DND-41 (cell line): ENCODE results near the gene ARHGAP26.

Experiments used
- CTCF ChIP-seq: IDR thresholded peaks from 2 replicates; pipeline ENCODE4 v1.5.1; 2012; ENCODE audit warnings: borderline replicate concordance, low read length, moderate library complexity, mild to moderate bottlenecking; ENCODE audit not compliant: poor library complexity, severe bottlenecking; ENCODE audit errors: extremely low read depth
- EZH2 ChIP-seq: IDR thresholded peaks from 3 replicates; pipeline ENCODE4 v1.6.1; 2012; ENCODE audit warnings: borderline replicate concordance, low read depth, mild to moderate bottlenecking, moderate library complexity, low read length, inconsistent platforms; ENCODE audit not compliant: severe bottlenecking

DNA sequence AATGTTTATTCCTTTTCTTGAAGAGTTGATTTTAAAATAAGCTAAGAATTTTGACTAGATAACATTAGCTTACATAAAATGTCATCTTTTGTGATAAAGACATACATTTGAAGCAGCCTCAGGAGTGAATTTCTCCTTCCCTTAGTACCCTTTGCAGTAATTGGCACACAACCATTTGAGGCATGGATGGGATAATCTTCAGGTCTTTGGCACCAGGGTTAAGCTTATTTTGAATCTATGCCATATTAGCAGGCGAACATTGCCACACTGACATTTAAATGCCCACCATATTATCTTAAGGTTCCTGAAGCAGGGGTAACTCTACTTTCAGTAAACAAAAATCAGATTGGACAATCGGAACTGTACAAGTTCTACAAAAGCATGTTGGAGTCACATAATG is 507.4 kb downstream of the ARHGAP26 start:
- no peak for TF ChIP-seq EZH2
- no peak for TF ChIP-seq CTCF
